ENCODE measurements around the gene TRIM24.
"Not testable (repeated sequence)": the region's sequence is repeated elsewhere in the genome, so short reads cannot be mapped to it uniquely, and the experiment has no call there.

TRIM24 gene

GRCh38 chr7:138460176-138460648, at the start of gene TRIM24:
Gene TRIM24, plus strand, starts transcription at chr7:138460259. Its CDS starts 290 bp downstream, at chr7:138460549.
- no peak for DNase-seq (ENCODE audit: low read depth in 1 of 2, low spot score in 1 of 2)

GRCh38 chr7:138412077-138412476, 48.0 kb upstream of the TRIM24 start:
- not testable (repeated sequence) for DNase-seq (ENCODE audit: low read depth in 1 of 2, low spot score in 1 of 2)

GRCh38 chr7:138412921-138413320, 47.1 kb upstream of the TRIM24 start:
- DNase-seq (ENCODE audit: low read depth in 1 of 2, low spot score in 1 of 2) = not testable (repeated sequence)

GRCh38 chr7:138417078-138417700, 42.9 kb upstream of the TRIM24 start:
- no peak for DNase-seq (ENCODE audit: low read depth in 1 of 2, low spot score in 1 of 2)

GRCh38 chr7:138417764-138418163, 42.3 kb upstream of the TRIM24 start:
- no peak for DNase-seq (ENCODE audit: low read depth in 1 of 2, low spot score in 1 of 2)

GRCh38 chr7:138418403-138418802, 41.7 kb upstream of the TRIM24 start:
- DNase-seq (ENCODE audit: low read depth in 1 of 2, low spot score in 1 of 2) = not testable (repeated sequence)

- DNase-seq (ENCODE audit: low read depth in 1 of 2, low spot score in 1 of 2) = no peak
Observed at GRCh38 chr7:138425026-138425425, 35.0 kb upstream of the TRIM24 start.

- no peak for DNase-seq (ENCODE audit: low read depth in 1 of 2, low spot score in 1 of 2)
Observed at GRCh38 chr7:138429577-138430250, 30.3 kb upstream of the TRIM24 start.

GRCh38 chr7:138431517-138431916, 28.5 kb upstream of the TRIM24 start:
- no peak for DNase-seq (ENCODE audit: low read depth in 1 of 2, low spot score in 1 of 2)

GRCh38 chr7:138433583-138434443, 26.2 kb upstream of the TRIM24 start:
- no peak for DNase-seq (ENCODE audit: low read depth in 1 of 2, low spot score in 1 of 2)

GRCh38 chr7:138434597-138435019, 25.5 kb upstream of the TRIM24 start:
- DNase-seq (ENCODE audit: low read depth in 1 of 2, low spot score in 1 of 2) = no peak

- no peak for DNase-seq (ENCODE audit: low read depth in 1 of 2, low spot score in 1 of 2)
Observed at GRCh38 chr7:138435231-138435919, 24.7 kb upstream of the TRIM24 start.

GRCh38 chr7:138436388-138436787, 23.7 kb upstream of the TRIM24 start:
- no peak for DNase-seq (ENCODE audit: low read depth in 1 of 2, low spot score in 1 of 2)

- no peak for DNase-seq (ENCODE audit: low read depth in 1 of 2, low spot score in 1 of 2)
Observed at GRCh38 chr7:138440460-138440859, 19.6 kb upstream of the TRIM24 start.

GRCh38 chr7:138442822-138443221, 17.2 kb upstream of the TRIM24 start:
- no peak for DNase-seq (ENCODE audit: low read depth in 1 of 2, low spot score in 1 of 2)

- DNase-seq (ENCODE audit: low read depth in 1 of 2, low spot score in 1 of 2) = peak; percentile 9 to 24
Observed at GRCh38 chr7:138449580-138449979, 10.5 kb upstream of the TRIM24 start.

GRCh38 chr7:138455609-138456008, 4.5 kb upstream of the TRIM24 start:
- no peak for DNase-seq (ENCODE audit: low read depth in 1 of 2, low spot score in 1 of 2)

GRCh38 chr7:138456220-138456619, 3.8 kb upstream of the TRIM24 start:
- no peak for DNase-seq (ENCODE audit: low read depth in 1 of 2, low spot score in 1 of 2)

- no peak for DNase-seq (ENCODE audit: low read depth in 1 of 2, low spot score in 1 of 2)
Observed at GRCh38 chr7:138458576-138459412, 1.3 kb upstream of the TRIM24 start.
